ENCODE data around the gene GPR158.
"Not testable (repeated sequence)": the region's sequence is repeated elsewhere in the genome, so short reads cannot be mapped to it uniquely, and the experiment has no call there.

Gene GPR158

GRCh38 chr10:25317596-25318211 lies 142.9 kb downstream of the GPR158 start:
- DNase-seq, result not testable (repeated sequence)

GRCh38 chr10:25327273-25327672 lies 152.5 kb downstream of the GPR158 start:
- no peak for DNase-seq

GRCh38 chr10:25328361-25328760 lies 153.6 kb downstream of the GPR158 start:
- DNase-seq, result no peak

GRCh38 chr10:25329587-25329986 lies 154.8 kb downstream of the GPR158 start:
- not testable (repeated sequence) for DNase-seq

- DNase-seq, result no peak
These were observed 159.6 kb downstream of the GPR158 start for GRCh38 chr10:25334445-25334844.

- no peak for DNase-seq
These were observed 161.5 kb downstream of the GPR158 start for GRCh38 chr10:25336330-25336729.

- no peak for DNase-seq
These were observed 163.5 kb downstream of the GPR158 start for GRCh38 chr10:25338271-25338670.

GRCh38 chr10:25339966-25340365 lies 165.2 kb downstream of the GPR158 start:
- DNase-seq, result no peak

GRCh38 chr10:25349520-25349919 lies 174.7 kb downstream of the GPR158 start:
- no peak for DNase-seq

GRCh38 chr10:25356609-25357008 lies 181.8 kb downstream of the GPR158 start:
- DNase-seq, result no peak

- no peak for DNase-seq
These were observed 182.5 kb downstream of the GPR158 start for GRCh38 chr10:25357269-25357668.

GRCh38 chr10:25382029-25382810 lies 207.4 kb downstream of the GPR158 start:
- DNase-seq, result no peak

GRCh38 chr10:25382901-25383300 lies 208.1 kb downstream of the GPR158 start:
- DNase-seq, result not testable (repeated sequence)

GRCh38 chr10:25383686-25384085 lies 208.9 kb downstream of the GPR158 start:
- DNase-seq, result no peak

- DNase-seq, result no peak
These were observed 209.8 kb downstream of the GPR158 start for GRCh38 chr10:25384618-25385017.

- no peak for DNase-seq
These were observed 213.5 kb downstream of the GPR158 start for GRCh38 chr10:25388188-25388861.

GRCh38 chr10:25388862-25389206 lies 214.0 kb downstream of the GPR158 start:
- no peak for DNase-seq

GRCh38 chr10:25390733-25391132 lies 215.9 kb downstream of the GPR158 start:
- DNase-seq, result no peak

- no peak for DNase-seq
These were observed 217.3 kb downstream of the GPR158 start for GRCh38 chr10:25392132-25392531.

GRCh38 chr10:25393621-25394020 lies 218.8 kb downstream of the GPR158 start:
- DNase-seq, result no peak

- no peak for DNase-seq
These were observed 223.9 kb downstream of the GPR158 start for GRCh38 chr10:25398680-25399079.

GRCh38 chr10:25405871-25406270 lies 231.1 kb downstream of the GPR158 start:
- no peak for DNase-seq

GRCh38 chr10:25417611-25418010 lies 242.8 kb downstream of the GPR158 start:
- DNase-seq, result no peak

- DNase-seq, result no peak
These were observed 251.0 kb downstream of the GPR158 start for GRCh38 chr10:25425776-25426175.

Measured in cortex of kidney (tissue), 1 donor.